Measurements from ENCODE around the gene TMEM245.

GRCh38 chr9:109020581-109021511 lies 98.9 kb downstream of the TMEM245 start:
- TF ChIP-seq POLR2AphosphoS5 (IDR thresholded peaks at IDR 0.05; ENCODE audit: low read depth, low read length) (no peak), TCF7L2 (IDR thresholded peaks at IDR 0.05; ENCODE audit: low read depth, low read length) (no peak), REST (IDR thresholded peaks at IDR 0.05; ENCODE audit: insufficient read depth in 1 of 2, low read depth in 2 of 2, low read length in 1 of 2) (no peak), SIN3A (IDR thresholded peaks at IDR 0.05; ENCODE audit: borderline replicate concordance, insufficient read depth, low read depth, low read length) (no peak)
- TF ChIP-seq, protein P1, sequence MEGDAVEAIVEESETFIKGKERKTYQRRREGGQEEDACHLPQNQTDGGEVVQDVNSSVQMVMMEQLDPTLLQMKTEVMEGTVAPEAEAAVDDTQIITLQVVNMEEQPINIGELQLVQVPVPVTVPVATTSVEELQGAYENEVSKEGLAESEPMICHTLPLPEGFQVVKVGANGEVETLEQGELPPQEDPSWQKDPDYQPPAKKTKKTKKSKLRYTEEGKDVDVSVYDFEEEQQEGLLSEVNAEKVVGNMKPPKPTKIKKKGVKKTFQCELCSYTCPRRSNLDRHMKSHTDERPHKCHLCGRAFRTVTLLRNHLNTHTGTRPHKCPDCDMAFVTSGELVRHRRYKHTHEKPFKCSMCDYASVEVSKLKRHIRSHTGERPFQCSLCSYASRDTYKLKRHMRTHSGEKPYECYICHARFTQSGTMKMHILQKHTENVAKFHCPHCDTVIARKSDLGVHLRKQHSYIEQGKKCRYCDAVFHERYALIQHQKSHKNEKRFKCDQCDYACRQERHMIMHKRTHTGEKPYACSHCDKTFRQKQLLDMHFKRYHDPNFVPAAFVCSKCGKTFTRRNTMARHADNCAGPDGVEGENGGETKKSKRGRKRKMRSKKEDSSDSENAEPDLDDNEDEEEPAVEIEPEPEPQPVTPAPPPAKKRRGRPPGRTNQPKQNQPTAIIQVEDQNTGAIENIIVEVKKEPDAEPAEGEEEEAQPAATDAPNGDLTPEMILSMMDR (IDR thresholded peaks at IDR 0.05), result no peak

All from Panc1 (cell line).